Measurements from ENCODE around the gene ERGIC1. TPM values are rescaled to one million over a fixed set of nuclear protein-coding genes. Genes with fewer than 3 reads are reported as not detected.

Gene ERGIC1
- polyA plus RNA-seq, 3 donors: 66.5 to 123 (median 119) TPM

GRCh38 chr5:172885597-172886340 lies 51.7 kb downstream of the ERGIC1 start:
- WGBS, 3 donors: 80 to 88% (median 86%) methylated on average over 23 of the region's 23 CpGs
- no peak overlapping the region for H3K27ac ChIP-seq (ENCODE audit: low read depth, low read length)

GRCh38 chr5:172886476-172886875 lies 52.4 kb downstream of the ERGIC1 start:
- peak overlapping the region; percentile 34 for H3K27ac ChIP-seq (ENCODE audit: low read depth, low read length)
- 86 to 89% (median 86%) methylated on average over 6 of the region's 6 CpGs for WGBS, 3 donors

DNA sequence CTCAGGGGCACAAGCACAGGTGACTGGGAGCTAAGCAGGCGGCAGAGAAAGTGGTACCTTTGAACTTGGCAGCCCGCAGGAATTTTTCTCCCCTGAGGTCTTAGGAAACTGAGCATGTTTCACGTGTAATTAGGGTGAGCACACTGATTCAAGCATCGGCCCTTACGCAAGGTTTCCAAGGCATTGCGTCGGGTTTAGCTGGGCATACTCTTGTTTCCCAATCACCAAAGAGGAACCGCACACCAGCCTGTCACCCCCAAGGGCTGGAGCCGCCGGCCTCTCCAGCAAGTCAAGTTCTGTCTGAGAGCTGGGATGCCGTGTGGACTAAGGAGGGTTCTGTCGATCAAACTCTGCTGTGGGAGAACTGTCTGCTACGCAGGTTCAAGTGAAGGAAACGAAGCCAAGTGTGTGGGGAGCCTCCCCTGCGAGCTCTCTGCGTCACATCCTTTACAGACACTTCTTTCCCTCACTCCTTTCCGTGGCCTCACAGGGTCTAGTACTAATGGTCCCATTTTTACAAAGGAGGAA lies 53.0 kb downstream of the ERGIC1 start:
- H3K27ac ChIP-seq (ENCODE audit: low read depth, low read length): peak overlapping the region; percentile 79

DNA sequence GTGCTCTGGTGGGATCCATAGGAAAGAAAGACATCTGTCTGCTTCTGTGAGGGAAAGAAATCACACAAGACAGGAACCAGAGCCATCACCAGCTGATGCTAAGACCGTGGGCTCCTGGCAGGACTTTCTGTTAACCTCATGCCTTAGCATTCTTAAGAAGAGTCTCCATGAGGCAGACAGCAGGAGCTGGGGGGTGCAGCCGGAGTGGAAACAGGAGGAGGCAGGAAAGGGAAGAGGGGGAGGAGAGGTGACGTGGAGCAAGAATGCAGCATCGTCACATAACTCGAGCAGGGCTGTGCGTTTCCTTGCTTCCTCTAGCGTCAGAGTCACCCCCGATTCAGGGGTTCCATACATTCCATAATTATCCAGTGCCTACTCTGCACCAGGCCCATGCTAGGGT lies 53.6 kb downstream of the ERGIC1 start:
- H3K27ac ChIP-seq (ENCODE audit: low read depth, low read length): peak overlapping the region; percentile 79
- 27 to 76% (median 42%) methylated on average over 8 of the region's 8 CpGs for WGBS, 3 donors

More for the DNA sequence above, 53.0 kb downstream of the ERGIC1 start:
- 25 to 68% (median 33%) methylated on average over 17 of the region's 17 CpGs for WGBS, 3 donors

DNA sequence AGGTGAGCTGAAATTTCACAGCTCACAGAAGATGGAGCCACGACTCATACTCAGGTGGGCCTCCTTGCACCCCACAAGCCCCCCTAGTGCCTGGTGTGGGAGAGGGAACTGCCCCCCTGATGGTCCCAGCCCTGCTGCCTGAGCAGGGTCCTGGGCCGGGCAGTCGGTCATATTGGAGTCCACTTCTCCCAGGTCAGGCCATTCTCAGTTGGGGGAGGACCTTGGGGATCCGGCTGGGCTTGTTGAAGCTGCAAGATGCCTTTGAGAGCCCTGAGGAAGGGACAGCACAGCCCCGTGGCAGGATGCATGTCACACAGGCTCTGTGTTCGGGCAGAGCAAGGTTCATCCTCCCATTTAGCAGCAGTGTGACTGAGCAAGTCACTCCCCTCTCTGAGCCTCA lies 56.6 kb downstream of the ERGIC1 start:
- 74 to 85% (median 84%) methylated on average over 6 of the region's 6 CpGs for WGBS, 3 donors
- H3K27ac ChIP-seq (ENCODE audit: low read depth, low read length): no peak overlapping the region

DNA sequence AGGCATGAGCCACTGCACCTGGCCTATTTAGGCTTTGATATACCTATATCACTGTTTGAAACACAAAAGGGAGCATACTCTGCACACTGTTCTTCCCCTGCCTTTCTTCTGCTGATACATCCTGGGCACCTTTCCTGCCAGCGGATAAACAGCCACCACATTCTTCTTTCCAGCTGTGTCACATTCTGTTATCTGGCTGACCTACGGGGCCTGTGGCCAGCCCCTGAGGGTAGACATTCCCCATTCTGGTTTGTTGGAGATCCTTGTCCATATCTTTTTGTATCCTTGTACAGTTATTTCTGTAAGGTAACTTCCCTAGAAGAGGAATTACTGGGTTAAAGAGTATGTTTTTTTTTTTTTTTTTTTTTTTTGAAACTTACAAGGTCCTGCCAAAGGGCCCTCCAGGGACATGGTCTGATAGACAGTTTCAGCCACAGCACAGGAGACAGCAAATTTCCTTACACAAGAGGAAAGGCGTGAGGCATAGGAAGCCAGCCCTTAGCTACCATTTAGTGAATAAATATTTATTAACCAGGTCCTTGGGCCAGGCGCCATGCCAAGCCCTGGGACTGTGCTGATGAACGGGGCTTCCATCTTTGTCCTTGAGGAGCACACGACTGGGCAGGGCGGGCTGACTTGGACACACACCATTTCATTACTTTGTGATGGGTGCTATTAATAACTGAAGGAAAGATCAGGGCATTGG lies 57.8 kb downstream of the ERGIC1 start:
- WGBS, 3 donors: 19 to 58% (median 46%) methylated on average over 7 of the region's 7 CpGs

DNA sequence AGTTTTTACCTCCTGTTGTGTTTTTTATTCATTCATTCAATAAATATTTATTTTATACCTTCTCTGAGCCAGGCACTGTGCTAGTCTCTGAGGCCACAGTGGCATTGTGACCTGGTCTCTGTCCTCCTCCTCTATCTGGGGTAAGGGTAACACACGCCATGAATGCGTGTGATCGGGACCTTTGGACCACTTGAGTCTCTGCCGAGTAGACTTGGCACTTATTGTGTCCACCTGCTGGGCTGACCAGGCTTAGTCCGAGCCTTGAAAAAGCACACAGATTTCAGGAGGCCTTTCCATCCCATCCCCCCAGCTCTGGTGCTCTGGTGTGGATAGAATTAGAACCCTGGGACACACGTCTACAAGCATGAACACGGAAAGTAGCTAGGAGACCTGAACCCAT lies 58.7 kb downstream of the ERGIC1 start:
- 58 to 71% (median 70%) methylated on average over 7 of the region's 7 CpGs for WGBS, 3 donors

More for the DNA sequence above, 57.8 kb downstream of the ERGIC1 start:
- no peak overlapping the region for H3K27ac ChIP-seq (ENCODE audit: low read depth, low read length)

GRCh38 chr5:172894767-172895388 lies 60.8 kb downstream of the ERGIC1 start:
- WGBS, 3 donors: 44 to 91% (median 88%) methylated on average over 7 of the region's 7 CpGs
- H3K27ac ChIP-seq (ENCODE audit: low read depth, low read length): no peak overlapping the region

More for the DNA sequence above, 58.7 kb downstream of the ERGIC1 start:
- no peak overlapping the region for H3K27ac ChIP-seq (ENCODE audit: low read depth, low read length)

GRCh38 chr5:172895549-172895948 lies 61.5 kb downstream of the ERGIC1 start:
- 80 to 93% (median 87%) methylated on average over 4 of the region's 4 CpGs for WGBS, 3 donors
- no peak overlapping the region for H3K27ac ChIP-seq (ENCODE audit: low read depth, low read length)

- 66 to 78% (median 74%) methylated on average over 7 of the region's 7 CpGs for WGBS, 3 donors
- H3K27ac ChIP-seq (ENCODE audit: low read depth, low read length): peak overlapping the region; percentile 48
These were observed 62.4 kb downstream of the ERGIC1 start for GRCh38 chr5:172896465-172896864.

DNA sequence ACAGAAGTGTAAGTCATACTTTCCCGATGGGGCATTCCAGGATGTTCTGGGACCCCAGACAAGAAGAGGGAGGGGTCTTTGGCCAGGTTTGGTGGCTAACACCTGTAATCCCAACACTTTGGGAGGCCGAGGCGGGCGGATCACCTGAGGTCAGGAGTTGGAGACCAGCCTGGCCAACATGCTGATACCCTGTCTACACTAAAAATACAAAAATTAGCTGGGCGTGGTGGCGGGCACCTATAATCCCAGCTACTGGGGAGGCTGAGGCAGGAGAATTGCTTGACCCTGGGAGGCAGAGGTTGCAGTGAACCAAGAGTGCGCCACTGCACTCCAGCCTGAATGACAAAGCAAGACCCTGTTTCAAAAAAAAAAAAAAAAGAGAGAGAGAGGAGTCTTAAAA lies 63.0 kb downstream of the ERGIC1 start:
- 74 to 97% (median 84%) methylated on average over 7 of the region's 7 CpGs for WGBS, 3 donors
- peak overlapping the region; percentile 48 for H3K27ac ChIP-seq (ENCODE audit: low read depth, low read length)

DNA sequence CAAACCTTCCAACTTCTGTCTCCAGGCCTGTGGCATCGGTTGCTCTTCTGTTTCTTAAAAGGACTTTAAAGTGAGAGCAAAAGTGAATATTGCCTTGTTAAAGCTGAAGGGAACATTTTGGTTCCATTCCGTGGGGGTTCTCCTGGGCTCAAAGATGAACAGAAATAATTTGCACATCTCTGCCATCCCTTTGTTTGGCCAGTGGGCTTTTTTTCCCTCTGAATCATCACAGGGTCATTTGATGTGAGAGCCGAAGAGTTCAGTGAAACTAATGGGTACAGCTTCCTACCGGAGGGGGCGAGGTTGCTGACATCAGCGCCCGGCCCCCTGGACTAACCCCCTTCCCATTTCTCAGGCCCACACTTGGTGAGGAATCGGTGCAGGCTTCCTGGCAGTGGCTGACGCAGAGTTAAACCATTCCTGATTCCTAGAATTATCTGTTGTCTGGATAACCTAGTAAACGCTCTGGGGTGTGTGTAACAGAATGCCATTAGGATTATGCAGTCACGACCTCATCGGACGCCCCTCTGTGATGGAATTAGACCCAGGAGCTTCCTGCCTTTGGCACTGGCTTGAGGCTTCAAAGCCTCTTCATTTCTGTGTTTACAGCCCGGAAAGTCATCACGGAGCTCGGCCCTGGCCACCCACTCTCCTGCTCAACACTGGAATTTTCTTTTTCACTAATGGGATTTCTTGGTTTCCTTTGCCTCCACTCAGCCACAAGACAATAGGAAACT lies 63.6 kb downstream of the ERGIC1 start:
- 45 to 73% (median 46%) methylated on average over 16 of the region's 16 CpGs for WGBS, 3 donors
- peak overlapping the region; percentile 76 for H3K27ac ChIP-seq (ENCODE audit: low read depth, low read length)

DNA sequence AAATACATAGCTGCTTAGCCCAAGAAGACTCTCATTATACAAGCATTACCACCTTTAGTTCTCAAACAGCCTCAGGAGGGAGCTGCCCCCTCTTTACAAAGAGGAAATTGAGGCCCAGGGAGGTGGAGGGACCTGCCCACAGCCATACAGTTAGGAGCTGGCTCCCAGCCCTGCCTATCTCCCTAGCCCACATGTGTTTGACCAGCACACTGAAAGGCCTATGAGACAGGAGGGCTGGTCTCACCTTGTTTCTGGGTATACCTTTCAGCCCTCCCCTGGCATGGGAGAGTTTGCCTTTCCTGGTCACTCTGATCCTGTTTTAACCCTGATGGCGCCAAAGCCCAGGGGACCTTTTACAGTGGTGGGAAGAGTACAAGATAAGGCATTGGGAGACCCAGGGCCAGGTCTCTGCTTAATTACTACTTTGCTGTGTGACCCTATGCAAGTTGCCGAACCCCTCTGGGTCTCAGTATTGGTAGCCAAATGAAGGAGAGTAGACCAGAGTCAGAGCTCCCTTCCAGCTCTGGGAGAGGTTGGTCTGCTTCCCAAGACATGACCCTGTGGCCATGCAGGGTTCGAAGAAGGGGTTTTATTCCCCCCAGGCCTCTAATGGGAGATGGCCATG lies 64.3 kb downstream of the ERGIC1 start:
- H3K27ac ChIP-seq (ENCODE audit: low read depth, low read length): peak overlapping the region; percentile 76
- WGBS, 3 donors: 91 to 95% (median 92%) methylated on average over 3 of the region's 3 CpGs

GRCh38 chr5:172898843-172899369 lies 64.9 kb downstream of the ERGIC1 start:
- WGBS, 3 donors: 95 to 99% (median 99%) methylated on average over 6 to 7 of the region's 7 CpGs
- peak overlapping the region; percentile 76 for H3K27ac ChIP-seq (ENCODE audit: low read depth, low read length)

- WGBS, 3 donors: 93 to 94% (median 93%) methylated on average over 7 of the region's 7 CpGs
- H3K27ac ChIP-seq (ENCODE audit: low read depth, low read length): no peak overlapping the region
These were observed 65.4 kb downstream of the ERGIC1 start for GRCh38 chr5:172899436-172899835.

DNA sequence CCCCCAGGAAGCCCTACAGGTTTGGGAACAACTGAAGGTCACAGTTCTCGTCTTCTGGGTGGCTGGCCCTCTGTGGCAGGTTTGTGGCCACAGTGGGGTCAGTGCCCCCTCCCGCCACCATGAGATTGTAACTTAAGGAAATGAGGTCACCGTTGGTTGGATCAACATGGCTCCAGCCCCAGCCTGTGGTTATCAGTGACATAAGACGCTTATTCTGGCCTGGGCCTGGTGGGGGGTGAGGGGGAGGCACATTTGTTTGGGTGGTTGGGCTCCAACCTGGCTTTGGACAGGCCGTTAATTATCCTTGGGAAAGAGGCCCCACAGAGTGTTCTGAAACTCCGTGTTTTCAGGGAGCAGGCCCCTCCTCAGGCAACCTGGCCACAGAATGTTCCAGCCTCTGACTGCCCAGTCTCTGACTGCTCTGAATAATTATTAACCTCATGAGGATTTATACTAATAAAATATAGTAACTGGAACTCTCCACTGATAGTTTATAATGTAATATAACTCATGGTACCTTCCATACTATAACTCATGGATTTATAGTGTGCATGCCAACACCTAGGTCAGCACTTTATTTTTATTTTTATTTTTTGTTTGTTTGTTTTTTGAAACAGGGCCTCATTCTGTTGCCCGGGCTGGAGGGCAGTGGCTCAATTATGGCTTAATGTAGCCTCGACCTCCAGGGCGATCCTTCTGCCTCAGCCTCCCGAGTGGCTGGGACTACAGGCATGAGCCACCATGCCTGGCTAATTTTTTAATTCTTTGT lies 67.1 kb downstream of the ERGIC1 start:
- no peak overlapping the region for H3K27ac ChIP-seq (ENCODE audit: low read depth, low read length)
- 57 to 66% (median 62%) methylated on average over 10 of the region's 10 CpGs for WGBS, 3 donors

All from adipose tissue (tissue), 3 donors.